GM12801 (cell line): ENCODE measurements around the gene BPIFB1.

Experiments used
- TF ChIP-seq, protein P1 (sequence below): IDR thresholded peaks from one replicate; pipeline ENCODE4 v1.5.1; 2011; ENCODE audit warnings: control low read depth; ENCODE audit not compliant: insufficient read length; ENCODE audit errors: extremely low read depth

BPIFB1 gene

DNA sequence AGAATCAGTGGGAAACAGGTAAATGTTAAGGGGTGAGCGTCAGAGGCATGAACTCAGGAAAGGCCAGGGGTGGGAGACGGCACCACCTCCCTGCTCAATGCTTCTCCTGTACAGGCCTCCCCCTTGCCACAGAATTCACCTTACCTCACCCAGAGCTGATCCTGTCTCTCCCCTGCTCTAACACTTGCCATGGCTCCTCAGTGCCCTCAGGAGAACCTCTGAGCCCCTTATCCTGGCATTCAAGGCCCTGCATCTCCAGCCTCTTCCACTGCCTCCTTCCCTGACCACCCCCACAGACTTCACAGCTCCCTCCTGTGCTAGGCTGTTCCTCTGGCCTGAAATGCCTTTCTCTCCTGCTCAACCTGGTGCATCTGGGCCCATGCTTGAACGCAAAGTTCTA lies 33.9 kb downstream of the BPIFB1 start:
- TF ChIP-seq, protein P1, sequence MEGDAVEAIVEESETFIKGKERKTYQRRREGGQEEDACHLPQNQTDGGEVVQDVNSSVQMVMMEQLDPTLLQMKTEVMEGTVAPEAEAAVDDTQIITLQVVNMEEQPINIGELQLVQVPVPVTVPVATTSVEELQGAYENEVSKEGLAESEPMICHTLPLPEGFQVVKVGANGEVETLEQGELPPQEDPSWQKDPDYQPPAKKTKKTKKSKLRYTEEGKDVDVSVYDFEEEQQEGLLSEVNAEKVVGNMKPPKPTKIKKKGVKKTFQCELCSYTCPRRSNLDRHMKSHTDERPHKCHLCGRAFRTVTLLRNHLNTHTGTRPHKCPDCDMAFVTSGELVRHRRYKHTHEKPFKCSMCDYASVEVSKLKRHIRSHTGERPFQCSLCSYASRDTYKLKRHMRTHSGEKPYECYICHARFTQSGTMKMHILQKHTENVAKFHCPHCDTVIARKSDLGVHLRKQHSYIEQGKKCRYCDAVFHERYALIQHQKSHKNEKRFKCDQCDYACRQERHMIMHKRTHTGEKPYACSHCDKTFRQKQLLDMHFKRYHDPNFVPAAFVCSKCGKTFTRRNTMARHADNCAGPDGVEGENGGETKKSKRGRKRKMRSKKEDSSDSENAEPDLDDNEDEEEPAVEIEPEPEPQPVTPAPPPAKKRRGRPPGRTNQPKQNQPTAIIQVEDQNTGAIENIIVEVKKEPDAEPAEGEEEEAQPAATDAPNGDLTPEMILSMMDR: no peak

- TF ChIP-seq, protein P1: no peak
Measured at GRCh38 chr20:33317424-33318095, 34.5 kb downstream of the BPIFB1 start.

DNA sequence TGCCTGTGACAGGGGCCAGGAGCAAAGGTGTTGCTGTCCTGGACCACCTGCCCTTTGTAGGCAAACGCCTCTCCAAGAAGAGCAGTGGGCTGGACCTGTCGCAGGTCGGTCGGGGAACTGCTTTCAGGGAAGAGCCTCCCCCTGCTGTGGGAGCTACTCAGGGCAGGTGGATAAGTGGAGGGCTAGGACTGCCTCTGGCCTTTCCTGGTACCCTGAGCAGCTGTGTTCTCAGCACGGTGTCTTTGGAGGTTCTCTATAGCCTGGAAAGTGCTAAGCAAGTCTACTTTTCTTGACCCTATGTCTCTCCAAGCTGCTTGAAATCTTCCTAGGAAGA lies 35.0 kb downstream of the BPIFB1 start:
- TF ChIP-seq, protein P1: no peak

GRCh38 chr20:33320006-33320405 lies 37.0 kb downstream of the BPIFB1 start:
- TF ChIP-seq, protein P1: no peak

DNA sequence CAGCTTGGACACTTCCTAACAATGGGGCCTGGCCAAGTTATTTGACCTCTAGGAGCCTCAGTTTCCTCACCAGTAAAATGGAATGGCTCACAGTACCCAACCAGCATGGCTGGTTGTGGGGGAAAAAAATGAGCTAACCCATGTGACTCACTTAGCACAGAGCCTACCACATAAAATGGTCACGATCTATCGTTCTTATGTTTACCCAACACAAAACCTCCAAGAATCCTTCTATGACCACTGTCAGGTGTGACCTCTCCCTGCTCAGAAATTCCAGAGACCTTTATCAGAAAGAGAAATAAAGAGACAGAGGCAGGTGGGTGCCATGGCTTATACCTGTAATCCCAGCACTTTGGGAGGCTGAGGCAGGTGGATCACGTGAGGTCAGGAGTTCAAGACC lies 39.4 kb downstream of the BPIFB1 start:
- TF ChIP-seq, protein P1: no peak

GRCh38 chr20:33323236-33323635 lies 40.2 kb downstream of the BPIFB1 start:
- TF ChIP-seq, protein P1: no peak

GRCh38 chr20:33325350-33325749 lies 42.3 kb downstream of the BPIFB1 start:
- TF ChIP-seq, protein P1: no peak
